Esophagus squamous epithelium (tissue), 4 donors: ENCODE measurements around the gene CNN1.

Experiments
- POLR2A ChIP-seq, 4 donors: fragments of 450-650 bp; IDR thresholded peaks; one replicate each; pipeline ENCODE4 v1.6.1; 2017; ENCODE audit warnings: antibody characterized with exemption in 4 of 4, mild to moderate bottlenecking in 4 of 4, moderate library complexity in 3 of 4
- TF ChIP-seq, protein P1 (sequence below), 6 experiments: fragments of 450-650 bp in 4 of 6; fragments of 200-600 bp in 2 of 6; sonication (generic) in 2 of 6; IDR thresholded peaks; one replicate each; pipeline ENCODE4 v1.5.1; 2016 to 2019; ENCODE audit warnings: antibody characterized with exemption in 6 of 6, mild to moderate bottlenecking in 4 of 6, moderate library complexity in 4 of 6

DNA sequence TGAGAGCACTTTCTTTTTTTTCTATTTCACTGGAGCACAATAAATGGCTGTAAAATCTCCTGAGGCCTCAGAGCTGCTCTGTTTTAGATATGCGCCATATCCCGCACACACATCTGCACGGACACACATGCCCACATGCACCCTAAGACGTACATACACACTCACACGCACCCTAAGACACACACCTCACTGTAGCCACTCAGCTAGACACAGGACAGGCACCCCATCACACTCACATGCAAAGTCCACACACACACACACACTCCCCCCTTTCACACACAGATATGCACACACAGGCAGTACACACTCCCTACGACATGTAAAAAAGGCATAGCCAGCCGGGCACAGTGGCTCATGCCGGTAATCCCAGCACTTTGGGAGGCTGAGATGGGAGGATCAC is 11.6 kb downstream of the CNN1 start:
- TF ChIP-seq, protein P1, sequence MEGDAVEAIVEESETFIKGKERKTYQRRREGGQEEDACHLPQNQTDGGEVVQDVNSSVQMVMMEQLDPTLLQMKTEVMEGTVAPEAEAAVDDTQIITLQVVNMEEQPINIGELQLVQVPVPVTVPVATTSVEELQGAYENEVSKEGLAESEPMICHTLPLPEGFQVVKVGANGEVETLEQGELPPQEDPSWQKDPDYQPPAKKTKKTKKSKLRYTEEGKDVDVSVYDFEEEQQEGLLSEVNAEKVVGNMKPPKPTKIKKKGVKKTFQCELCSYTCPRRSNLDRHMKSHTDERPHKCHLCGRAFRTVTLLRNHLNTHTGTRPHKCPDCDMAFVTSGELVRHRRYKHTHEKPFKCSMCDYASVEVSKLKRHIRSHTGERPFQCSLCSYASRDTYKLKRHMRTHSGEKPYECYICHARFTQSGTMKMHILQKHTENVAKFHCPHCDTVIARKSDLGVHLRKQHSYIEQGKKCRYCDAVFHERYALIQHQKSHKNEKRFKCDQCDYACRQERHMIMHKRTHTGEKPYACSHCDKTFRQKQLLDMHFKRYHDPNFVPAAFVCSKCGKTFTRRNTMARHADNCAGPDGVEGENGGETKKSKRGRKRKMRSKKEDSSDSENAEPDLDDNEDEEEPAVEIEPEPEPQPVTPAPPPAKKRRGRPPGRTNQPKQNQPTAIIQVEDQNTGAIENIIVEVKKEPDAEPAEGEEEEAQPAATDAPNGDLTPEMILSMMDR (IDR thresholded peaks at IDR 0.05) = no peak
- TF ChIP-seq POLR2A (IDR thresholded peaks at IDR 0.05) = no peak
